Rectal smooth muscle tissue (tissue), 1 donor: ENCODE data around the gene TMEM81.

Experiments
- H3K27ac ChIP-seq: one replicate; pipeline ENCODE4 v1.7.0; 2013; ENCODE audit warnings: low read depth, low read length, inconsistent platforms
- H3K27me3 ChIP-seq: one replicate; pipeline ENCODE4 v1.7.0; 2013; ENCODE audit warnings: low read length; ENCODE audit not compliant: control insufficient read depth, insufficient read depth
- H3K36me3 ChIP-seq: one replicate; pipeline ENCODE4 v1.7.0; 2013; ENCODE audit warnings: low read length; ENCODE audit not compliant: control insufficient read depth, insufficient read depth
- H3K4me1 ChIP-seq: one replicate; pipeline ENCODE4 v1.7.0; 2013; ENCODE audit warnings: low read length; ENCODE audit not compliant: control insufficient read depth, insufficient read depth
- H3K4me3 ChIP-seq: one replicate; pipeline ENCODE4 v1.7.0; 2013; ENCODE audit warnings: low read length
- H3K9ac ChIP-seq: one replicate; pipeline ENCODE4 v1.7.0; 2013; ENCODE audit warnings: low read length

The TMEM81 gene

DNA sequence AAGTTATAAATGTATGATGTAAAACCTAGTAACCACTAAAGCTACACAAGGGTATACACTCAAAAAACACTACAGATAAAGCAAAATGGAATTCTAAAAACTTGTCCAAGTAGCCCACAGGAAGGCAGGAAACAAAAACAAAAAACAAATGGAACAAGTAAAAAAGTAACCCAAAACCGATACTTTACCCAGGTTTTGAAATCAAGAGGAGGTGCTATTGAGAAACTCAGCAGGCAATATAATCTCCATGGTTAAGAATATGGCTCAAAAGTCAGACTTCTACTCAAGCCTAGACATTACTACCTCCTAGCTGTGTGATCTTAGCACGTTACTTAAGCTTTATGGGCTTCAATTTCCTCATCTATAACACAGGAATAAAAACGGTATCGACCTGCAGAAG, 24.2 kb upstream of the TMEM81 start:
- no peaks in the 10 kb centered on the region for H3K4me1 ChIP-seq
- H3K27ac ChIP-seq, result no peak overlapping the region
- no peaks in the 10 kb centered on the region for H3K27me3 ChIP-seq
- H3K4me3 ChIP-seq, result no peak overlapping the region
- H3K9ac ChIP-seq, result no peak overlapping the region
- peaks cover 9% of the 10 kb centered on the region for H3K36me3 ChIP-seq

DNA sequence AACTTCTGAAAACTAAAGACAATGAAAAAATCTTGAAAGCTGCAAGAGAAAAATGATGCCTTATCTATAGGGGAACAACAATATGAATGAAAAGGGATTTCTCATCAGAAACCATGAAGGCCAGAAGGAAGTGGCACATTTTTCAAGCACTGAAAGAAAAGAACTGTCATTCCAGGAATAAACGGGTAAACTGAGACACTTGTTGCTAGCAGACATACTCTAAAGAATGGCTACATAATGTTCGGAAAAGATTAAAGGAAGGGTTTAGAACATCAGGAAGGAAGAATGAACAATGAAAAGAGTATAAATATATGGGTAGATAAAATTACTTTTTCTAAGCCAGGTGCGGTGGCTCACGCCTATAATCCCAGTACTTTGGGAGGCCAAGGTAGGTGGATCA, 23.1 kb upstream of the TMEM81 start:
- no peak overlapping the region for H3K9ac ChIP-seq
- H3K4me1 ChIP-seq, result no peaks in the 10 kb centered on the region
- H3K27ac ChIP-seq, result no peak overlapping the region
- H3K36me3 ChIP-seq, result peaks cover 12% of the 10 kb centered on the region
- H3K27me3 ChIP-seq, result no peaks in the 10 kb centered on the region
- H3K4me3 ChIP-seq, result no peak overlapping the region

- no peak overlapping the region for H3K27ac ChIP-seq
- H3K4me3 ChIP-seq, result no peak overlapping the region
- H3K4me1 ChIP-seq, result no peaks in the 10 kb centered on the region
- no peaks in the 10 kb centered on the region for H3K27me3 ChIP-seq
- H3K9ac ChIP-seq, result no peak overlapping the region
- peaks cover 35% of the 10 kb centered on the region for H3K36me3 ChIP-seq
These were observed 18.1 kb upstream of the TMEM81 start for GRCh38 chr1:205102404-205102803.

GRCh38 chr1:205098242-205098641, 14.0 kb upstream of the TMEM81 start:
- no peak overlapping the region for H3K9ac ChIP-seq
- no peaks in the 10 kb centered on the region for H3K27me3 ChIP-seq
- H3K4me1 ChIP-seq, result no peaks in the 10 kb centered on the region
- no peak overlapping the region for H3K4me3 ChIP-seq
- no peak overlapping the region for H3K27ac ChIP-seq
- H3K36me3 ChIP-seq, result peaks cover 46% of the 10 kb centered on the region

DNA sequence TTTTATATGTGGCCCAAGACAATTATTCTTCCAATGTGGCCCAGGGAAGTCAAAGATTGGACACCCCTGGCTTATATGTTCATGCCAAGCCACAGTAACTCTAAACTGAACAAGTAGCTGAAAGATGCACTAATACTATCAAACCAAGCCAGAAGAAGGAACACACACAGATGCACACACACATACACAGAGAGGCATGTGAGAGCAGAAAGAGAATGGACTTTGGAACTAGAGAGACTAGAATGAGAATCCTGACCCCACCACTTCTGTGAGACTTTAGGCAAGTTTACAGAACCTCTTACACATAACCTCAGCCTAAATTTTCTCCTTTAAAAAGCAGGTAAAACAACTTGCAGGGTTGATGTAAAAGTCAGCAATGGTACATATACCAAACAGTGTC, 11.2 kb upstream of the TMEM81 start:
- Histone ChIP-seq H3K27ac (no peak overlapping the region), H3K4me3 (no peak overlapping the region), H3K9ac (no peak overlapping the region), H3K36me3 (peaks cover 43% of the 10 kb centered on the region), H3K27me3 (no peaks in the 10 kb centered on the region), H3K4me1 (no peaks in the 10 kb centered on the region)

DNA sequence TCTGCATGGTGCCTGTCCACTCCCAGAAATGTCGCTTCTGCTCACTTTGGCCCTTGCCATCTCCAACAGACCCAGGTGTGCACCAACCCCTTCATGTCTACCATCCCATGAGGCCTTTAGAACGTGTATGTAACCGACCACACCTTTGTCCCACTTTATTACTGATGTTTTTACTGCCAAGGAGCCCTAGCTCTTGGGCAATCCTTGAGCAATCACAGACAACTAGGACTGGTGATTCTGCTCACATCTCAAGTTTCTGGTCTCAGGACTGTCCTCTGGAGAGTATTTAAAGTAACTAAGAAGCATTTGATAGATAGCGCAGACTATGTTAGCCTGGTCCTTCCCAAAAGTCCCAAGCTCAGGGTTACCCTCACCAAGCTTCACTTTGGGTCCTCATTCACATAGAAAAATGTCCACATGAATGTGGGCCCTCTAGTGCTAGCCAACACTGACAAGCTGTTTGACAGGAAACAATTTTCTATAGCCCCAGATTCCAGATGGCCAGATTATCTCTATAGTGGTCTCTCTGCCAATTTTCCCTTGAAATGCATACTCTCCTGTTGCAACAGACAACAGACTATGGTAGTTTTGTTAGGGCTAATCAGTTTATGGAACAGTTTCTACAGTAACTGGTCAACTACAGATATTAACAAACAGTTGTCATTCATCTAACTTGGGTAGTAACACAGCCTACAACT, 6.9 kb upstream of the TMEM81 start:
- H3K9ac ChIP-seq, result no peak overlapping the region
- H3K36me3 ChIP-seq, result peaks cover 20% of the 10 kb centered on the region
- H3K4me3 ChIP-seq, result no peak overlapping the region
- H3K27ac ChIP-seq, result no peak overlapping the region
- H3K27me3 ChIP-seq, result no peaks in the 10 kb centered on the region
- no peaks in the 10 kb centered on the region for H3K4me1 ChIP-seq

GRCh38 chr1:205088341-205088740, 4.1 kb upstream of the TMEM81 start:
- Histone ChIP-seq H3K4me1 (no peaks in the 10 kb centered on the region), H3K4me3 (no peak overlapping the region), H3K27me3 (no peaks in the 10 kb centered on the region), H3K27ac (no peak overlapping the region), H3K9ac (no peak overlapping the region), H3K36me3 (peaks cover 14% of the 10 kb centered on the region)

DNA sequence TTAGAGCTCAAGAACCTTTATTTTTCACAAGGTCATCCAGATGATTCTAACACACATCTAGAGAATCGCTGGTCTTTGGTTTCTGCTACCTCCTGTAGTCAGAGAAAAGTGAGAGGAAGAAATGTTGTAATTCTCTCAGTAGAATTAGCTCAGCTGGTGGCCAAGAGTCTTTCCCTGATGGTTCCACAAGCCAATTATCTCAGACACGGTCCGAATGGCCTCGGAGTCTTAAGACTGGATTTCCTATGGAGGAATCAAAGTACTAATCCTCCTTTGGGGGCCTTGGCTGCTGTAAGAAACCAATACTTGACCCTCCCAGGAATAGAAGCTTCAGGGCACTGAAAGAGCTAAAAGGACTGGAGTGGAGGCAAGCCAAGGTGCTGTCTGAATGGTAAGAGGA, 1.8 kb downstream of the TMEM81 start:
- Histone ChIP-seq H3K27me3 (no peaks in the 10 kb centered on the region), H3K36me3 (peaks cover 4% of the 10 kb centered on the region), H3K4me1 (no peaks in the 10 kb centered on the region), H3K4me3 (no peak overlapping the region), H3K27ac (no peak overlapping the region), H3K9ac (no peak overlapping the region)

DNA sequence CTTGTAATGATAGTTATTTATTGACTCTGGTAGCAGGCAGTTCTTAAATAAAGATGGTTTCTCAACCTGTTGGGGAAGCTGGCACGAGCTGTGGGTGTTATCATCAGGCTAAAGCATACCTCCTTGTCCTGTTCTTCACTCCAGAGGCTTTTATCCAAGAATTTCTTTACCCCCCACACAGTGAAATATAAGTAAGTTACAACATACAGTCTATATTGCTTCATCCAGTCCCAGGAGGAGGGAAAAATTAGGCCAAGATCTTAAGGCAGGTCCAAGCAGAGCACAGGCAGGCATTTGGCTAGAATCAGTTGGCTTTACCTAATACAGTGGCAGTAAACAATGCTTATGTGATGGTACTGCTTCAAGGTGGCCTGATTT, 6.3 kb downstream of the TMEM81 start:
- no peak overlapping the region for H3K9ac ChIP-seq
- no peaks in the 10 kb centered on the region for H3K4me1 ChIP-seq
- no peak overlapping the region for H3K4me3 ChIP-seq
- no peaks in the 10 kb centered on the region for H3K36me3 ChIP-seq
- no peak overlapping the region for H3K27ac ChIP-seq
- H3K27me3 ChIP-seq, result no peaks in the 10 kb centered on the region

GRCh38 chr1:205077158-205077933, 6.9 kb downstream of the TMEM81 start:
- no peaks in the 10 kb centered on the region for H3K4me1 ChIP-seq
- H3K27ac ChIP-seq, result no peak overlapping the region
- H3K27me3 ChIP-seq, result no peaks in the 10 kb centered on the region
- H3K36me3 ChIP-seq, result no peaks in the 10 kb centered on the region
- H3K4me3 ChIP-seq, result no peak overlapping the region
- no peak overlapping the region for H3K9ac ChIP-seq

DNA sequence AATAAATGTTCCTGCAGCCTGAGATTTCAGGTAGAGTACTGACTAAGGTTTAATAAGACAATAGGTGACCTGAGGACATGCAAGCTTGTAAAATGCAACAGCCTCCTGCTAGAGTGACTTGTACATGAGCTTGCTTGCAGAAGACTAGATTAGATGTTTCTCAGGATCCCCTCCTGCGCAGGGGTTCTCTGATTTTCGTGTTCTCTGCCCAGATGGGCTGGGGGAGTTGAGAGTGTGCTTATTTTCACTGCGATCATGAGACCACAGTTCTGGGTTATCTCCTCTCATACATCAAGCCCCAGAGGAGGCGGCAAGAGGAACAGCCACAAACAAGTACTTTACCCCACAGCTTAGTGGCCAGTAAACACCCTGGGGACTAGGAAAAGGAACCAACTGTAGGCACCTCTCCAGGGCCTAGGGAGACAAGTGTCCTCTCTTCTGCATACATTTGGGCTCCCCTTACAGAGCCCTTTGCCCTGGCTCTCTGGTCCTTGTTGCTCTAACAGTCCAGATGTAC, 8.0 kb downstream of the TMEM81 start:
- Histone ChIP-seq H3K27me3 (no peaks in the 10 kb centered on the region), H3K4me1 (no peaks in the 10 kb centered on the region), H3K4me3 (no peak overlapping the region), H3K9ac (no peak overlapping the region), H3K36me3 (no peaks in the 10 kb centered on the region), H3K27ac (no peak overlapping the region)

GRCh38 chr1:205075642-205076155, 8.6 kb downstream of the TMEM81 start:
- H3K9ac ChIP-seq, result no peak overlapping the region
- H3K27me3 ChIP-seq, result no peaks in the 10 kb centered on the region
- no peak overlapping the region for H3K4me3 ChIP-seq
- H3K4me1 ChIP-seq, result no peaks in the 10 kb centered on the region
- no peaks in the 10 kb centered on the region for H3K36me3 ChIP-seq
- H3K27ac ChIP-seq, result no peak overlapping the region
